CD4-positive, alpha-beta T cell (primary cell): ENCODE data around the gene ITPR3. TPM values are rescaled to one million over a fixed set of nuclear protein-coding genes. Genes with fewer than 3 reads are reported as not detected.

Experiments used
- ATAC-seq: fragments of 200-7000 bp; cut with Tn5 transposase; one replicate; pipeline ENCODE4 v1.10.0; 2022; ENCODE audit warnings: mild to moderate bottlenecking; ENCODE audit not compliant: poor library complexity
- CTCF ChIA-PET: fragments of 350-600 bp; sonication (Branson Sonifier 250); formaldehyde crosslinking; loops from one replicate; lab custom pipeline; 2021; ENCODE audit warnings: antibody characterized with exemption, inconsistent platforms; lab: Charles Lee
- POLR2A ChIA-PET: fragments of 350-600 bp; sonication (Branson Sonifier 250); formaldehyde crosslinking; loops from one replicate; lab custom pipeline; 2021; ENCODE audit warnings: antibody characterized with exemption, inconsistent platforms; lab: Charles Lee
- DNase-seq, 14 experiments: peaks; one replicate each; pipeline ENCODE4 v3.0.0-alpha.2; 2013 to 2020; ENCODE audit warnings: mixed read lengths in 2 of 14
- H3K27ac ChIP-seq, 2 donors: one replicate each; pipeline versions ENCODE4 v1.5.1 to v1.7.0; 2013; ENCODE audit warnings: low read length in 2 of 2, low read depth in 1 of 2, mild to moderate bottlenecking in 1 of 2
- H3K27me3 ChIP-seq, 2 experiments: 1 replicate in 1 of 2; 2 replicates in 1 of 2; pipeline versions ENCODE4 v1.6.1 to v1.7.0; 2013; ENCODE audit warnings: low read length in 2 of 2, control low read depth in 1 of 2, mild to moderate bottlenecking in 1 of 2, moderate library complexity in 1 of 2; ENCODE audit not compliant: insufficient read depth in 2 of 2, control insufficient read depth in 1 of 2
- H3K36me3 ChIP-seq: one replicate; pipeline ENCODE4 v1.6.1; 2013; ENCODE audit warnings: low read length, control low read depth; ENCODE audit not compliant: insufficient read depth
- H3K4me1 ChIP-seq: one replicate; pipeline ENCODE4 v1.6.1; 2013; ENCODE audit warnings: low read length, control low read depth; ENCODE audit not compliant: insufficient read depth
- H3K4me3 ChIP-seq: one replicate; pipeline ENCODE4 v1.5.1; 2013; ENCODE audit warnings: mild to moderate bottlenecking, low read length, moderate library complexity
- H3K9me3 ChIP-seq, 2 experiments: 1 replicate in 1 of 2; 2 replicates in 1 of 2; pipeline versions ENCODE4 v1.6.1 to v1.7.0; 2013; ENCODE audit warnings: low read length in 2 of 2, mild to moderate bottlenecking in 2 of 2, control low read depth in 1 of 2, moderate library complexity in 1 of 2; ENCODE audit not compliant: control insufficient read depth in 1 of 2, insufficient read depth in 1 of 2
- H3K27ac Mint-ChIP-seq: one replicate; pipeline ENCODE4 v1.8.0; 2020; ENCODE audit warnings: mixed read lengths
- H3K27me3 Mint-ChIP-seq: one replicate; pipeline ENCODE4 v1.8.0; 2021; ENCODE audit warnings: mixed read lengths
- H3K36me3 Mint-ChIP-seq: one replicate; pipeline ENCODE4 v1.8.0; 2021; ENCODE audit warnings: low read depth, mixed read lengths
- H3K4me1 Mint-ChIP-seq: one replicate; pipeline ENCODE4 v1.8.0; 2021; ENCODE audit warnings: low read depth, mixed read lengths
- H3K4me3 Mint-ChIP-seq: one replicate; pipeline ENCODE4 v1.8.0; 2020; ENCODE audit warnings: mild to moderate bottlenecking, mixed read lengths
- H3K9me3 Mint-ChIP-seq: one replicate; pipeline ENCODE4 v1.8.0; 2020; ENCODE audit warnings: mixed read lengths
- intact Hi-C, 2 experiments: fragments of 100-400 bp; cut with DNase I in 1 of 2; cut with micrococcal nuclease in 1 of 2; formaldehyde crosslinking; loops; one replicate each; pipeline versions ENCODE4 v1.15.1 to v1.9.0; 2023 to 2025; cut with DNase I, micrococcal nuclease
- total RNA-seq, 174 experiments: library from RNA in 2 of 174; stranded (reverse) in 2 of 174; gene quantifications; one replicate each; pipeline ENCODE4 v1.2.3 and lab custom pipeline; 2021 to 2026
- TF ChIP-seq, protein P1 (sequence below): fragments of 200-600 bp; IDR thresholded peaks from one replicate; pipeline ENCODE4 v1.8.0; 2022; ENCODE audit warnings: antibody characterized with exemption, mild to moderate bottlenecking

Gene ITPR3
- total RNA-seq, 2 experiments from 2014 or later = 44.5 to 45.5 TPM

DNA sequence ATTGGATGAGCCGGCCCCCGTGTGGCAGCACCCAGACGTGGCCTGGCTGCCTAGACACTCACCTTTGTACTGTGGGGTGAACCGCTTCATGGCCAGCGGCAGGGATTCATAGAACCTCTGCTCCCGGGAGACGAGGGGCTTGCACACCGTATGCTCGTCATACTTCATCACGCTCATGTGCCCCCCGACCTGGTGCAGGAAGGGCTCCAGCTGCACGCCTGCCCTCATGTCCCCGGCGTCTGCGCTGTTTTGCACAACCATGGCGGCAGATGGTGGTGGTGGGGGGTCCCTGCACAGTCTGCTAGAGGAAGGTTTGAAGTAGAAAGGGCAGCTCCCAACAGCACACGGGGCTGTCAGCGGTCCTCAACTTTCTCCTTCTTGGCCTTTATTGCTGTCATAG lies 114.1 kb downstream of the ITPR3 start:
- CTCF ChIA-PET = no interaction called here
- H3K27ac Mint-ChIP-seq = no peak overlapping the region
- intact Hi-C loops = loop anchor here in 1 of 2 experiments (10.0 kb wide), 1 partner anchor 1310 kb away; no protein-coding TSS in a partner anchor
- POLR2A ChIA-PET = no interaction called here
- TF ChIP-seq, protein P1, sequence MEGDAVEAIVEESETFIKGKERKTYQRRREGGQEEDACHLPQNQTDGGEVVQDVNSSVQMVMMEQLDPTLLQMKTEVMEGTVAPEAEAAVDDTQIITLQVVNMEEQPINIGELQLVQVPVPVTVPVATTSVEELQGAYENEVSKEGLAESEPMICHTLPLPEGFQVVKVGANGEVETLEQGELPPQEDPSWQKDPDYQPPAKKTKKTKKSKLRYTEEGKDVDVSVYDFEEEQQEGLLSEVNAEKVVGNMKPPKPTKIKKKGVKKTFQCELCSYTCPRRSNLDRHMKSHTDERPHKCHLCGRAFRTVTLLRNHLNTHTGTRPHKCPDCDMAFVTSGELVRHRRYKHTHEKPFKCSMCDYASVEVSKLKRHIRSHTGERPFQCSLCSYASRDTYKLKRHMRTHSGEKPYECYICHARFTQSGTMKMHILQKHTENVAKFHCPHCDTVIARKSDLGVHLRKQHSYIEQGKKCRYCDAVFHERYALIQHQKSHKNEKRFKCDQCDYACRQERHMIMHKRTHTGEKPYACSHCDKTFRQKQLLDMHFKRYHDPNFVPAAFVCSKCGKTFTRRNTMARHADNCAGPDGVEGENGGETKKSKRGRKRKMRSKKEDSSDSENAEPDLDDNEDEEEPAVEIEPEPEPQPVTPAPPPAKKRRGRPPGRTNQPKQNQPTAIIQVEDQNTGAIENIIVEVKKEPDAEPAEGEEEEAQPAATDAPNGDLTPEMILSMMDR = no peak
- no peaks in the 10 kb centered on the region for H3K36me3 Mint-ChIP-seq
- no peaks in the 10 kb centered on the region for H3K27me3 Mint-ChIP-seq
- Histone ChIP-seq H3K27me3 (no peaks in the 10 kb centered on the region), H3K36me3 (no peaks in the 10 kb centered on the region), H3K4me1 (no peaks in the 10 kb centered on the region), H3K9me3 (no peaks in the 10 kb centered on the region), H3K4me3 (no peak overlapping the region), H3K27ac (no peak overlapping the region)
- H3K4me1 Mint-ChIP-seq = no peaks in the 10 kb centered on the region
- DNase-seq = no peak
- no peak for ATAC-seq
- H3K9me3 Mint-ChIP-seq = no peaks in the 10 kb centered on the region
- no peak overlapping the region for H3K4me3 Mint-ChIP-seq

DNA sequence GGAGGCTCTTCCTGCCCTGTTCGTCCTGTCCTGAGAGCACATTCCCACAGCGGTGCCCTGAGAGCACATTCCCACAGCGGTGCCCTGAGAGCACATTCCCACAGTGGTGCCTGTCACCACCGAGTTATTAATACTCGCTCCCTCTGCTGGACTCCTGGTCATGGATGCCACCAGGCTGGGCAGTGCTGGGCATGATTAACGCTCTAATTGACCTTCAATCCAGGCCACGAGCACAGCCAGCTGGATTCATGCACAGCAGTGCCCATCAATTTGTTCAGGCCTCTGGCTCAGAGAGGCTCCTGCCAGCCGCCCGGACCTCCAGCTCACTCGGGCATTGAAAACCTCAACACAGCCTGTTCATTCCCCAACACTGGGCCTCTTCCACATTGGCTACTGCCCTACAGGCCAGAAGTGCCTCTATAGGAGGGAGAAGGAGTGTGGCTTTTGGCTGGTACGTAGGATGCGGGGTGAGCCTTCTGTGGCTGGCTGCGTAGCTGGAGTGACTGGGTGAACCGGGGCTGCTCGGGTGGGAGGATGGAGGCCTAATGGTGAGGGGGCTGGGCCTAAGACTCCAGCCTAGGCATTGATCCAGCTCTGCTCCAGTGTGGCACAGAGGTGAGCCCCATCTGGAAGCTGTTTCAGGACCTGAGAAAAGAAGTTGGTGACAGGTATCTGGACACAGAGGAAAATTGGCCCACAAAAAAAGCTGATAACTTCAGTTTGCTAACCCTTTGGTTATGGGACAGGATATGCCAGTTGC lies 116.3 kb downstream of the ITPR3 start:
- Mint-ChIP-seq H3K27me3 (peaks cover 3% of the 10 kb centered on the region), H3K4me1 (no peaks in the 10 kb centered on the region), H3K4me3 (no peak overlapping the region), H3K27ac (no peak overlapping the region), H3K36me3 (no peaks in the 10 kb centered on the region), H3K9me3 (no peaks in the 10 kb centered on the region)
- ATAC-seq (no peak), DNase-seq (no peak)
- Histone ChIP-seq H3K27me3 (peaks cover 0 to 2% of the 10 kb centered on the region in 2 experiments), H3K4me1 (no peaks in the 10 kb centered on the region), H3K4me3 (no peak overlapping the region), H3K9me3 (no peaks in the 10 kb centered on the region), H3K27ac (no peak overlapping the region), H3K36me3 (no peaks in the 10 kb centered on the region)
- intact Hi-C loops = loop anchor here in 1 of 2 experiments (10.0 kb wide), 1 partner anchor 1307 kb away; no protein-coding TSS in a partner anchor
- ChIA-PET CTCF (no interaction called here), POLR2A (no interaction called here)
- TF ChIP-seq, protein P1 = no peak

DNA sequence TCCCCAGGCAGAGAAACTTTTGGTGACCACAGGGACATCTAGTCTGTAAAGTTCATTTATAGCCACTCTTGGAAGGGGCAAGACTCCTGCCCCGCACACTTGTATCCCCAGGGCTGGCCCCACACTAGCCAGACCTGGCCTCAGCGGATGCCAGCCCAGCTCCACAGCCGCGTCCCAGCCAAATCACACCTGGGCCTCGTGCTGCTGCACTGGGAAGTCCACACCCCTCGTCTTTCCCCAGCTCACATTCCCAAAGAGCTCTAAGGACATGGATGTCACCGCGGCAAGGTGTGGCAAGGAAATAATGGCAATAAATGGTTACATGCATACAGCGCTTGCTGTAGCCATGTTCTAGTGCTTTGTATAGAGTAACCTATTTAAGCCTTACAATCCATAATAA lies 117.0 kb downstream of the ITPR3 start:
- DNase-seq = no peak

More for the DNA sequence above, 117.0 kb downstream of the ITPR3 start:
- intact Hi-C loops = loop anchor here in 1 of 2 experiments (10.0 kb wide), 1 partner anchor 1307 kb away; no protein-coding TSS in a partner anchor
- Histone ChIP-seq H3K27ac (no peak overlapping the region), H3K4me3 (no peak overlapping the region), H3K4me1 (no peaks in the 10 kb centered on the region), H3K36me3 (no peaks in the 10 kb centered on the region), H3K9me3 (no peaks in the 10 kb centered on the region), H3K27me3 (peaks cover 2% of the 10 kb centered on the region in 2 experiments)
- ATAC-seq = no peak
- ChIA-PET POLR2A (no interaction called here), CTCF (no interaction called here)
- Mint-ChIP-seq H3K36me3 (no peaks in the 10 kb centered on the region), H3K27me3 (peaks cover 8% of the 10 kb centered on the region), H3K4me3 (no peak overlapping the region), H3K27ac (no peak overlapping the region), H3K4me1 (no peaks in the 10 kb centered on the region), H3K9me3 (no peaks in the 10 kb centered on the region)
- TF ChIP-seq, protein P1 = no peak
